SK-N-SH treated with all-trans-retinoic acid at 6 μM for 48 hours (cell line): ENCODE data around the gene PGM5.

Experiments
- ATAC-seq: fragments of 200-7000 bp; cut with Tn5 transposase; 3 replicates; pipeline ENCODE4 v1.9.1; 2020; ENCODE audit warnings: mild to moderate bottlenecking, moderate library complexity
- ARNTL ChIP-seq: fragments of 450-650 bp; formaldehyde crosslinking; IDR thresholded peaks from 2 replicates; pipeline ENCODE4 v1.5.0; 2020; ENCODE audit warnings: low read depth, mild to moderate bottlenecking, moderate library complexity, borderline replicate concordance
- BACH2 ChIP-seq: fragments of 250-450 bp; sonication (Bioruptor Pico); IDR thresholded peaks from 2 replicates; pipeline ENCODE4 v1.9.0; 2021; ENCODE audit warnings: mild to moderate bottlenecking, borderline replicate concordance
- CREB5 ChIP-seq: fragments of 250-450 bp; sonication (Bioruptor Pico); IDR thresholded peaks from 2 replicates; pipeline ENCODE4 v1.5.1; 2020; ENCODE audit warnings: low read depth, mild to moderate bottlenecking, moderate library complexity
- CSDC2 ChIP-seq: fragments of 250-450 bp; sonication (Bioruptor Pico); IDR thresholded peaks from 2 replicates; pipeline ENCODE4 v1.5.0; 2020; ENCODE audit warnings: mild to moderate bottlenecking, moderate library complexity
- CSRNP3 ChIP-seq: fragments of 250-450 bp; sonication (Bioruptor Pico); IDR thresholded peaks from 2 replicates; pipeline ENCODE4 v1.5.1; 2021; ENCODE audit warnings: mild to moderate bottlenecking, moderate library complexity
- ESRRG ChIP-seq: fragments of 250-450 bp; sonication (Bioruptor Pico); IDR thresholded peaks from 2 replicates; pipeline ENCODE4 v1.6.1; 2021; ENCODE audit warnings: mild to moderate bottlenecking
- GLIS3 ChIP-seq: fragments of 250-450 bp; sonication (Bioruptor Pico); IDR thresholded peaks from 2 replicates; pipeline ENCODE4 v1.5.0; 2020; ENCODE audit warnings: mild to moderate bottlenecking, moderate library complexity
- ISL1 ChIP-seq: fragments of 250-450 bp; sonication (Bioruptor Pico); IDR thresholded peaks from 2 replicates; pipeline ENCODE4 v2.1.2; 2022; ENCODE audit warnings: mild to moderate bottlenecking, moderate library complexity
- OSR1 ChIP-seq: fragments of 250-450 bp; sonication (Bioruptor Pico); IDR thresholded peaks from 2 replicates; pipeline ENCODE4 v1.8.0; 2022; ENCODE audit warnings: moderate library complexity, mild to moderate bottlenecking, inconsistent platforms
- PATZ1 ChIP-seq: fragments of 250-450 bp; sonication (Bioruptor Pico); IDR thresholded peaks from 2 replicates; pipeline ENCODE4 v1.8.0; 2020; ENCODE audit warnings: mild to moderate bottlenecking, moderate library complexity, borderline replicate concordance
- POU6F1 ChIP-seq: fragments of 250-450 bp; sonication (Bioruptor Pico); IDR thresholded peaks from 2 replicates; pipeline ENCODE4 v1.8.0; 2021; ENCODE audit warnings: low read depth, mild to moderate bottlenecking, moderate library complexity, borderline replicate concordance
- PPARA ChIP-seq: fragments of 250-450 bp; sonication (Bioruptor Pico); IDR thresholded peaks from 2 replicates; pipeline ENCODE4 v1.5.0; 2020; ENCODE audit warnings: mild to moderate bottlenecking, borderline replicate concordance
- RARB ChIP-seq: fragments of 250-450 bp; sonication (Bioruptor Pico); IDR thresholded peaks from 2 replicates; pipeline ENCODE4 v1.8.0; 2021; ENCODE audit warnings: mild to moderate bottlenecking, moderate library complexity
- SNAI2 ChIP-seq: fragments of 250-450 bp; sonication (Bioruptor Pico); IDR thresholded peaks from 2 replicates; pipeline ENCODE4 v1.5.0; 2020; ENCODE audit warnings: mild to moderate bottlenecking, moderate library complexity
- TCF4 ChIP-seq: fragments of 250-450 bp; sonication (Bioruptor Pico); IDR thresholded peaks from 2 replicates; pipeline ENCODE4 v1.8.0; 2021; ENCODE audit warnings: mild to moderate bottlenecking, moderate library complexity, borderline replicate concordance
- TOX ChIP-seq: fragments of 250-450 bp; sonication (Bioruptor Pico); IDR thresholded peaks from 2 replicates; pipeline ENCODE4 v1.8.0; 2021; ENCODE audit warnings: mild to moderate bottlenecking, moderate library complexity, borderline replicate concordance
- TSHZ2 ChIP-seq: fragments of 250-450 bp; sonication (Bioruptor Pico); IDR thresholded peaks from 2 replicates; pipeline ENCODE4 v1.5.0; 2020; ENCODE audit warnings: mild to moderate bottlenecking, moderate library complexity
- ZC3H10 ChIP-seq: fragments of 250-450 bp; sonication (Bioruptor Pico); IDR thresholded peaks from 2 replicates; pipeline ENCODE4 v1.5.1; 2021; ENCODE audit warnings: mild to moderate bottlenecking, moderate library complexity
- ZFP3 ChIP-seq: fragments of 250-450 bp; sonication (Bioruptor Pico); IDR thresholded peaks from 2 replicates; pipeline ENCODE4 v1.5.0; 2020; ENCODE audit warnings: mild to moderate bottlenecking, moderate library complexity
- ZFP30 ChIP-seq: fragments of 450-650 bp; formaldehyde crosslinking; IDR thresholded peaks from 2 replicates; pipeline ENCODE4 v1.5.0; 2022; ENCODE audit warnings: mild to moderate bottlenecking, moderate library complexity
- ZNF565 ChIP-seq: fragments of 450-650 bp; formaldehyde crosslinking; conservative IDR thresholded peaks from 2 replicates; pipeline ENCODE4 v1.5.0; 2020; ENCODE audit warnings: low read depth, mild to moderate bottlenecking, moderate library complexity
- ZNF8 ChIP-seq: fragments of 450-650 bp; formaldehyde crosslinking; IDR thresholded peaks from 2 replicates; pipeline ENCODE4 v1.5.0; 2020; ENCODE audit warnings: mild to moderate bottlenecking, moderate library complexity

PGM5 gene

GRCh38 chr9:68476847-68477246 is 120.4 kb downstream of the PGM5 start:
- no peak for ATAC-seq
- no peak for TF ChIP-seq ZNF565 (CRISPR knock-in tag)
- TF ChIP-seq RARB (CRISPR knock-in tag), result no peak
- no peak for TF ChIP-seq CREB5 (CRISPR knock-in tag)
- no peak for TF ChIP-seq OSR1 (CRISPR knock-in tag)
- TF ChIP-seq ARNTL, result no peak
- no peak for TF ChIP-seq ZFP30 (CRISPR knock-in tag)
- no peak for TF ChIP-seq PPARA (CRISPR knock-in tag)
- TF ChIP-seq ISL1 (CRISPR knock-in tag), result no peak

GRCh38 chr9:68480807-68481206 is 124.4 kb downstream of the PGM5 start:
- no peak for ATAC-seq
- TF ChIP-seq CSRNP3 (CRISPR knock-in tag) (no peak), ZFP30 (CRISPR knock-in tag) (no peak), ARNTL (no peak), SNAI2 (no peak), PATZ1 (no peak), TSHZ2 (no peak), ESRRG (CRISPR knock-in tag) (no peak), BACH2 (no peak), ISL1 (CRISPR knock-in tag) (no peak), ZC3H10 (CRISPR knock-in tag) (no peak), GLIS3 (no peak), ZNF8 (CRISPR knock-in tag) (no peak), TOX (no peak), OSR1 (CRISPR knock-in tag) (no peak), ZFP3 (no peak)

GRCh38 chr9:68482548-68482947 is 126.1 kb downstream of the PGM5 start:
- TF ChIP-seq SNAI2, result no peak
- TF ChIP-seq CSRNP3 (CRISPR knock-in tag), result no peak
- TF ChIP-seq GLIS3, result no peak
- no peak for TF ChIP-seq CSDC2 (CRISPR knock-in tag)
- no peak for TF ChIP-seq ESRRG (CRISPR knock-in tag)
- no peak for TF ChIP-seq TSHZ2
- TF ChIP-seq PPARA (CRISPR knock-in tag), result no peak
- TF ChIP-seq TOX, result no peak
- TF ChIP-seq RARB (CRISPR knock-in tag), result no peak
- TF ChIP-seq ZNF565 (CRISPR knock-in tag), result no peak
- no peak for TF ChIP-seq CREB5 (CRISPR knock-in tag)
- no peak for TF ChIP-seq ARNTL
- no peak for TF ChIP-seq ISL1 (CRISPR knock-in tag)
- no peak for TF ChIP-seq POU6F1 (CRISPR knock-in tag)
- TF ChIP-seq ZNF8 (CRISPR knock-in tag), result no peak
- TF ChIP-seq TCF4 (CRISPR knock-in tag), result no peak
- no peak for TF ChIP-seq OSR1 (CRISPR knock-in tag)
- ATAC-seq, result no peak
